Activated T-cell treated with anti-CD3 and anti-CD28 coated beads, Interleukin-2, amount 50 U/mL, for 1 hour (primary cell): ENCODE results near the gene ATG16L1.

Experiments
- DNase-seq: peaks from one replicate; pipeline ENCODE4 v3.0.0-alpha.2; 2020

ATG16L1 gene

GRCh38 chr2:233336541-233336940 is 85.1 kb downstream of the ATG16L1 start:
- no peak for DNase-seq

GRCh38 chr2:233338046-233338445 is 86.6 kb downstream of the ATG16L1 start:
- DNase-seq = no peak

- DNase-seq = no peak
These were observed 87.4 kb downstream of the ATG16L1 start for GRCh38 chr2:233338812-233339368.

- DNase-seq = no peak
These were observed 88.0 kb downstream of the ATG16L1 start for GRCh38 chr2:233339427-233339826.

GRCh38 chr2:233341296-233341695 is 89.8 kb downstream of the ATG16L1 start:
- DNase-seq = no peak

- no peak for DNase-seq
These were observed 90.8 kb downstream of the ATG16L1 start for GRCh38 chr2:233342301-233342700.

GRCh38 chr2:233343171-233343705 is 91.8 kb downstream of the ATG16L1 start:
- DNase-seq = no peak
